ENCODE data around the gene SEMA4A.

GRCh38 chr1:156110252-156110651, 43.1 kb upstream of the SEMA4A start:
- TF ChIP-seq JUND (IDR thresholded peaks at IDR 0.05; ENCODE audit: low read length) (no peak), SRF (IDR thresholded peaks at IDR 0.05; ENCODE audit: low read depth, low read length) (no peak), YY1 (IDR thresholded peaks at IDR 0.05; ENCODE audit: low read depth, low read length) (no peak), CHD1 (IDR thresholded peaks at IDR 0.05; ENCODE audit: low read depth, low read length) (no peak), SIN3A (conservative IDR thresholded peaks at IDR 0.05 in 1 of 2, IDR thresholded peaks at IDR 0.05 in 1 of 2; ENCODE audit: low read depth in 1 of 2, low read length in 2 of 2) (no peak), MAX (IDR thresholded peaks at IDR 0.05) (no peak), EZH2 (IDR thresholded peaks at IDR 0.05; ENCODE audit: low read depth, low read length, severe bottlenecking) (no peak), POLR2A (IDR thresholded peaks at IDR 0.05; ENCODE audit: control extremely low read depth in 1 of 2, low read depth in 2 of 2, low read length in 2 of 2) (no peak), CHD2 (IDR thresholded peaks at IDR 0.05; ENCODE audit: low read length) (no peak)
- TF ChIP-seq, protein P1, sequence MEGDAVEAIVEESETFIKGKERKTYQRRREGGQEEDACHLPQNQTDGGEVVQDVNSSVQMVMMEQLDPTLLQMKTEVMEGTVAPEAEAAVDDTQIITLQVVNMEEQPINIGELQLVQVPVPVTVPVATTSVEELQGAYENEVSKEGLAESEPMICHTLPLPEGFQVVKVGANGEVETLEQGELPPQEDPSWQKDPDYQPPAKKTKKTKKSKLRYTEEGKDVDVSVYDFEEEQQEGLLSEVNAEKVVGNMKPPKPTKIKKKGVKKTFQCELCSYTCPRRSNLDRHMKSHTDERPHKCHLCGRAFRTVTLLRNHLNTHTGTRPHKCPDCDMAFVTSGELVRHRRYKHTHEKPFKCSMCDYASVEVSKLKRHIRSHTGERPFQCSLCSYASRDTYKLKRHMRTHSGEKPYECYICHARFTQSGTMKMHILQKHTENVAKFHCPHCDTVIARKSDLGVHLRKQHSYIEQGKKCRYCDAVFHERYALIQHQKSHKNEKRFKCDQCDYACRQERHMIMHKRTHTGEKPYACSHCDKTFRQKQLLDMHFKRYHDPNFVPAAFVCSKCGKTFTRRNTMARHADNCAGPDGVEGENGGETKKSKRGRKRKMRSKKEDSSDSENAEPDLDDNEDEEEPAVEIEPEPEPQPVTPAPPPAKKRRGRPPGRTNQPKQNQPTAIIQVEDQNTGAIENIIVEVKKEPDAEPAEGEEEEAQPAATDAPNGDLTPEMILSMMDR (IDR thresholded peaks at IDR 0.05; ENCODE audit: control extremely low read depth in 1 of 3, insufficient read depth in 1 of 3, low read depth in 1 of 3, low read length in 3 of 3): no peak
